SK-N-SH treated with all-trans-retinoic acid at 6 μM for 48 hours (cell line): ENCODE measurements around the gene ASB13.
A peak's percentile ranks its signal among the peaks of the same experiment; 100 is the strongest.

Experiments used
- ATAC-seq: fragments of 200-7000 bp; cut with Tn5 transposase; 3 replicates; pipeline ENCODE4 v1.9.1; 2020; ENCODE audit warnings: mild to moderate bottlenecking, moderate library complexity
- ARNTL ChIP-seq: fragments of 450-650 bp; formaldehyde crosslinking; IDR thresholded peaks from 2 replicates; pipeline ENCODE4 v1.5.0; 2020; ENCODE audit warnings: low read depth, mild to moderate bottlenecking, moderate library complexity, borderline replicate concordance
- BACH2 ChIP-seq: fragments of 250-450 bp; sonication (Bioruptor Pico); IDR thresholded peaks from 2 replicates; pipeline ENCODE4 v1.9.0; 2021; ENCODE audit warnings: mild to moderate bottlenecking, borderline replicate concordance
- CSDC2 ChIP-seq: fragments of 250-450 bp; sonication (Bioruptor Pico); IDR thresholded peaks from 2 replicates; pipeline ENCODE4 v1.5.0; 2020; ENCODE audit warnings: mild to moderate bottlenecking, moderate library complexity
- ESRRG ChIP-seq: fragments of 250-450 bp; sonication (Bioruptor Pico); IDR thresholded peaks from 2 replicates; pipeline ENCODE4 v1.6.1; 2021; ENCODE audit warnings: mild to moderate bottlenecking
- OSR1 ChIP-seq: fragments of 250-450 bp; sonication (Bioruptor Pico); IDR thresholded peaks from 2 replicates; pipeline ENCODE4 v1.8.0; 2022; ENCODE audit warnings: moderate library complexity, mild to moderate bottlenecking, inconsistent platforms
- POU6F1 ChIP-seq: fragments of 250-450 bp; sonication (Bioruptor Pico); IDR thresholded peaks from 2 replicates; pipeline ENCODE4 v1.8.0; 2021; ENCODE audit warnings: low read depth, mild to moderate bottlenecking, moderate library complexity, borderline replicate concordance
- RARB ChIP-seq: fragments of 250-450 bp; sonication (Bioruptor Pico); IDR thresholded peaks from 2 replicates; pipeline ENCODE4 v1.8.0; 2021; ENCODE audit warnings: mild to moderate bottlenecking, moderate library complexity
- SNAI2 ChIP-seq: fragments of 250-450 bp; sonication (Bioruptor Pico); IDR thresholded peaks from 2 replicates; pipeline ENCODE4 v1.5.0; 2020; ENCODE audit warnings: mild to moderate bottlenecking, moderate library complexity
- TCF4 ChIP-seq: fragments of 250-450 bp; sonication (Bioruptor Pico); IDR thresholded peaks from 2 replicates; pipeline ENCODE4 v1.8.0; 2021; ENCODE audit warnings: mild to moderate bottlenecking, moderate library complexity, borderline replicate concordance
- ZC3H10 ChIP-seq: fragments of 250-450 bp; sonication (Bioruptor Pico); IDR thresholded peaks from 2 replicates; pipeline ENCODE4 v1.5.1; 2021; ENCODE audit warnings: mild to moderate bottlenecking, moderate library complexity
- ZFP3 ChIP-seq: fragments of 250-450 bp; sonication (Bioruptor Pico); IDR thresholded peaks from 2 replicates; pipeline ENCODE4 v1.5.0; 2020; ENCODE audit warnings: mild to moderate bottlenecking, moderate library complexity
- ZFP30 ChIP-seq: fragments of 450-650 bp; formaldehyde crosslinking; IDR thresholded peaks from 2 replicates; pipeline ENCODE4 v1.5.0; 2022; ENCODE audit warnings: mild to moderate bottlenecking, moderate library complexity
- ZNF565 ChIP-seq: fragments of 450-650 bp; formaldehyde crosslinking; conservative IDR thresholded peaks from 2 replicates; pipeline ENCODE4 v1.5.0; 2020; ENCODE audit warnings: low read depth, mild to moderate bottlenecking, moderate library complexity
- ZNF70 ChIP-seq: fragments of 450-650 bp; formaldehyde crosslinking; IDR thresholded peaks from 2 replicates; pipeline ENCODE4 v1.5.0; 2020; ENCODE audit warnings: mild to moderate bottlenecking, moderate library complexity
- ZNF8 ChIP-seq: fragments of 450-650 bp; formaldehyde crosslinking; IDR thresholded peaks from 2 replicates; pipeline ENCODE4 v1.5.0; 2020; ENCODE audit warnings: mild to moderate bottlenecking, moderate library complexity
- TF ChIP-seq, protein P1 (sequence below): fragments of 250-450 bp; sonication (Bioruptor Pico); IDR thresholded peaks from 2 replicates; pipeline ENCODE4 v1.5.1; 2020; ENCODE audit warnings: low read depth, mild to moderate bottlenecking, moderate library complexity
- TF ChIP-seq, protein P2 (sequence below): fragments of 250-450 bp; sonication (Bioruptor Pico); IDR thresholded peaks from 2 replicates; pipeline ENCODE4 v1.8.0; 2020; ENCODE audit warnings: mild to moderate bottlenecking, moderate library complexity, borderline replicate concordance

Gene ASB13

GRCh38 chr10:5663692-5664427 is 2.5 kb downstream of the ASB13 start (continued):
- TF ChIP-seq, protein P1, sequence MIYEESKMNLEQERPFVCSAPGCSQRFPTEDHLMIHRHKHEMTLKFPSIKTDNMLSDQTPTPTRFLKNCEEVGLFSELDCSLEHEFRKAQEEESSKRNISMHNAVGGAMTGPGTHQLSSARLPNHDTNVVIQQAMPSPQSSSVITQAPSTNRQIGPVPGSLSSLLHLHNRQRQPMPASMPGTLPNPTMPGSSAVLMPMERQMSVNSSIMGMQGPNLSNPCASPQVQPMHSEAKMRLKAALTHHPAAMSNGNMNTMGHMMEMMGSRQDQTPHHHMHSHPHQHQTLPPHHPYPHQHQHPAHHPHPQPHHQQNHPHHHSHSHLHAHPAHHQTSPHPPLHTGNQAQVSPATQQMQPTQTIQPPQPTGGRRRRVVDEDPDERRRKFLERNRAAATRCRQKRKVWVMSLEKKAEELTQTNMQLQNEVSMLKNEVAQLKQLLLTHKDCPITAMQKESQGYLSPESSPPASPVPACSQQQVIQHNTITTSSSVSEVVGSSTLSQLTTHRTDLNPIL = no peak
- TF ChIP-seq CSDC2 (CRISPR knock-in tag) = no peak

DNA sequence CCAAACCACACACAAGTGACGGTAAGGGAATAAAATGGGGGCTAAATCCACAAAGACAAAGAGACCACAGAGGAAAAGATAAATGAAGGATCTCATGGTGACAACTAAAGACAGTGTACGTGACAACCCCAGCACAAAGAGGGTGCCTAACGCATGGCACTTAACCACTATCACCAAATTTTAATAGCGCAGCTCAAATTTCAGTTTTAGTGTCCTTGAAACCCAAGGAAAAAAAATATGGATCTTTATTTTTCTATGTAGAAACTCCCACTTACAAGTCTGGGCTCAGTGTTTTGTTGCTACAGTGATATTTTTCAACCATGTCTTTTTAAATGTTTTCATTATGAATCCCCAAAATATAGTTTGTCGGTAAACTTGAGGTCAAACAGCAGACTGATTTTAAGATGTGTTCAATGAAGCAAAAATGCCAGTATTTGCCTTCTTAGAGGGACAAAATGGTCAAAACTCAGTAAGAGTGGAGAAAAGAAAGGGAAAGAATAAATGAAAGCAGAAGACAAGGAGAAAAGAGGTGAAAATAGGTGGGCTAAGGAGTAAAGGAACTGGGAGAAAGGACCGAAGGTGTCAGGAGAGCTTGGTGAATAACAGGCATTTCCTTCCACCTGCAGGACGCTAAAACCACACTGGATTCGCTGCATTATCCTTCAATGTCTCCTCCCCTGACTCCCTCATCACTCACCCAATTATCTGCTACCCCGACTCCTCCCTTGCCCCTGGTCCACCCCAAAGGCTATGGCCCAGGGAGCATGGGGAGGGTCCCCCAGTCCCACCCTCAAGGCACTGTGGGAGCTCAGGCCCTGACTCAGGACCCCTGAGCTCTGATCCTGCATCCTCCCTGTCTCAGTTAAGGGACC is 3.5 kb downstream of the ASB13 start:
- TF ChIP-seq ZC3H10 (CRISPR knock-in tag) = no peak
- TF ChIP-seq POU6F1 (CRISPR knock-in tag) = no peak
- no peak for ATAC-seq

GRCh38 chr10:5661043-5661442 is 5.4 kb downstream of the ASB13 start:
- TF ChIP-seq CSDC2 (CRISPR knock-in tag) (no peak), ZNF70 (CRISPR knock-in tag) (no peak), OSR1 (CRISPR knock-in tag) (no peak), ZNF565 (CRISPR knock-in tag) (no peak), TCF4 (CRISPR knock-in tag) (no peak), RARB (CRISPR knock-in tag) (no peak), ZFP30 (no peak), ZFP3 (no peak)
- TF ChIP-seq, protein P2, sequence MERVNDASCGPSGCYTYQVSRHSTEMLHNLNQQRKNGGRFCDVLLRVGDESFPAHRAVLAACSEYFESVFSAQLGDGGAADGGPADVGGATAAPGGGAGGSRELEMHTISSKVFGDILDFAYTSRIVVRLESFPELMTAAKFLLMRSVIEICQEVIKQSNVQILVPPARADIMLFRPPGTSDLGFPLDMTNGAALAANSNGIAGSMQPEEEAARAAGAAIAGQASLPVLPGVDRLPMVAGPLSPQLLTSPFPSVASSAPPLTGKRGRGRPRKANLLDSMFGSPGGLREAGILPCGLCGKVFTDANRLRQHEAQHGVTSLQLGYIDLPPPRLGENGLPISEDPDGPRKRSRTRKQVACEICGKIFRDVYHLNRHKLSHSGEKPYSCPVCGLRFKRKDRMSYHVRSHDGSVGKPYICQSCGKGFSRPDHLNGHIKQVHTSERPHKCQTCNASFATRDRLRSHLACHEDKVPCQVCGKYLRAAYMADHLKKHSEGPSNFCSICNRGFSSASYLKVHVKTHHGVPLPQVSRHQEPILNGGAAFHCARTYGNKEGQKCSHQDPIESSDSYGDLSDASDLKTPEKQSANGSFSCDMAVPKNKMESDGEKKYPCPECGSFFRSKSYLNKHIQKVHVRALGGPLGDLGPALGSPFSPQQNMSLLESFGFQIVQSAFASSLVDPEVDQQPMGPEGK (CRISPR knock-in tag) = no peak
- TF ChIP-seq, all 23 proteins: peak for 0
- ATAC-seq = no peak

GRCh38 chr10:5659702-5660528 is 6.5 kb downstream of the ASB13 start:
- peak; percentile 70 for ATAC-seq
- TF ChIP-seq OSR1 (CRISPR knock-in tag) (no peak), ARNTL (CRISPR knock-in tag) (no peak), TCF4 (CRISPR knock-in tag) (no peak), ESRRG (CRISPR knock-in tag) (no peak), ZFP3 (no peak), ZC3H10 (CRISPR knock-in tag) (no peak)

DNA sequence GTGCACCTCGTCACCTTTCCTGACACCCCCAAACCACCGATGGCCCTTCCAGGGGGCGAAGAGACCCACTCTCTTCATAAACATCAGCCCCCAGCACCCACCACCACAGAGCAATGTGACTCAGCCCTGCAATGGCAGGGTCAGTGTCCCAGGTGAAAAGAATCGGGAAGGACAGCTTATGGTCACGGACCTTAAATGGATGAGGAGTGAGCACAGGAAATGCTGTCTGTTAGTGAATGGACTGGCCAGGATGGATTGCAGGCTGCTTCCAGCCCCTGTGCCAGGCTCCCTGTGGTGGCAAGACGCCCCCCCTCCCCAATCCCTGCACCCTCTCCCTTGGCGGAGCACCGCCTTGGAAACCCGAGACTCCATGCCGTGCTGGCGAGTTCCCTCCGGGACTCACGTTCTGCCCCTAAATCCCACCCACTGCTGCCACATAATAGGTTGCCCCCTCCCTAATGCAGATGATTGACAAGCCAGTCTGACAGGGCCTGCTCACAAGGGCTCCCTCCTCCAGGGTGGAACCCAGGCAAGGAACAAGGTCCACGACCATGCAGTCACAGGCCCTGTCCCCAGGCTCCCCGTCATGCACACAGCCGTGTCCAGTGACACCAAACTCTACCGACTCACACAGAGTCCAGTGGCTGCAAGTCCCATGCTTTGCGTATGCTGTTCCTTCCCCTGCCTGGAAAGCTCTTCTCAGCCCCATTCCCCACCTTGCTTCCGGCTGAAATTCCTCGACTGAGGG is 7.3 kb downstream of the ASB13 start:
- TF ChIP-seq ZNF565 (CRISPR knock-in tag) (no peak), ZNF70 (CRISPR knock-in tag) (no peak), CSDC2 (CRISPR knock-in tag) (no peak), ZFP30 (no peak), ARNTL (CRISPR knock-in tag) (no peak), ZFP3 (no peak), ESRRG (CRISPR knock-in tag) (no peak), ZNF8 (no peak), POU6F1 (CRISPR knock-in tag) (no peak), SNAI2 (CRISPR knock-in tag) (no peak), TCF4 (CRISPR knock-in tag) (no peak), BACH2 (CRISPR knock-in tag) (no peak)
- TF ChIP-seq, protein P1 = no peak
- TF ChIP-seq, protein P2 (CRISPR knock-in tag) = no peak
- ATAC-seq = no peak
